Measurements from ENCODE around the gene EPS15.

DNA sequence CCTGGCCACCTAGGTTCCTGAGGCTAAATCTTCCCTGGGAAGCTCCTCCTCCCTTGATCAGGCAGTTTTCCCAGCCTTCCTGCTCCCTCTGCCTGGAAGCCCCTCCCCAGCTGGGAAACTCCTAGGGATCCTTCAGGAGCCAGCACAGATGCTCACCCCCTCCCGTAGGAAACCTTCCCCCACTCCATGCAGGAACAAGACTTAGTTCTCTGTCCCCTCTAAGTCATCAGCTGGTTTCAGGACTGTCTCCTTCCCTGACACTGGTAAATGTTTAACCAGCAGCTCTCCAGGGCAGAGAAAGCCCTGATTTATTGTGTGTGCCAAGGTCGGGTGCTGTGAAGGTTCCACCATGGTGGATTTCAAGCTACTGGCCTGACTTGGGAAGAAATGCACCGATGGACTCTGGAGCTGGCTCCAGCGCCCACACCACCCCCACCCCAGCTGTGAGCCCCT, 213.7 kb downstream of the EPS15 start:
- TF ChIP-seq POLR2A (IDR thresholded peaks at IDR 0.05) = no peak
- TF ChIP-seq, protein P1, sequence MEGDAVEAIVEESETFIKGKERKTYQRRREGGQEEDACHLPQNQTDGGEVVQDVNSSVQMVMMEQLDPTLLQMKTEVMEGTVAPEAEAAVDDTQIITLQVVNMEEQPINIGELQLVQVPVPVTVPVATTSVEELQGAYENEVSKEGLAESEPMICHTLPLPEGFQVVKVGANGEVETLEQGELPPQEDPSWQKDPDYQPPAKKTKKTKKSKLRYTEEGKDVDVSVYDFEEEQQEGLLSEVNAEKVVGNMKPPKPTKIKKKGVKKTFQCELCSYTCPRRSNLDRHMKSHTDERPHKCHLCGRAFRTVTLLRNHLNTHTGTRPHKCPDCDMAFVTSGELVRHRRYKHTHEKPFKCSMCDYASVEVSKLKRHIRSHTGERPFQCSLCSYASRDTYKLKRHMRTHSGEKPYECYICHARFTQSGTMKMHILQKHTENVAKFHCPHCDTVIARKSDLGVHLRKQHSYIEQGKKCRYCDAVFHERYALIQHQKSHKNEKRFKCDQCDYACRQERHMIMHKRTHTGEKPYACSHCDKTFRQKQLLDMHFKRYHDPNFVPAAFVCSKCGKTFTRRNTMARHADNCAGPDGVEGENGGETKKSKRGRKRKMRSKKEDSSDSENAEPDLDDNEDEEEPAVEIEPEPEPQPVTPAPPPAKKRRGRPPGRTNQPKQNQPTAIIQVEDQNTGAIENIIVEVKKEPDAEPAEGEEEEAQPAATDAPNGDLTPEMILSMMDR (IDR thresholded peaks at IDR 0.05) = no peak

Data from adrenal gland (tissue), 5 donors.